H9 (cell line): ENCODE measurements around the gene SRGAP3. TPM values are rescaled to one million over a fixed set of nuclear protein-coding genes. Genes with fewer than 3 reads are reported as not detected.

Experiments
- DNase-seq: peaks from one replicate; pipeline ENCODE4 v3.0.0-alpha.2; 2017
- H2AFZ ChIP-seq: one replicate; pipeline ENCODE4 v1.6.1; 2013; ENCODE audit warnings: mild to moderate bottlenecking, low read length, control low read depth, moderate library complexity
- H2AK5ac ChIP-seq: 2 replicates; pipeline ENCODE4 v1.6.1; 2013; ENCODE audit warnings: low read length, control low read depth, mixed read lengths; ENCODE audit not compliant: insufficient read length
- H2BK120ac ChIP-seq: one replicate; pipeline ENCODE4 v1.6.1; 2013; ENCODE audit warnings: low read depth, mild to moderate bottlenecking, low read length, control low read depth, inconsistent platforms; ENCODE audit not compliant: poor library complexity, severe bottlenecking
- H2BK12ac ChIP-seq: 2 replicates; pipeline ENCODE4 v1.6.1; 2013; ENCODE audit warnings: low read length, control low read depth, mixed read lengths, low read depth; ENCODE audit not compliant: insufficient read length
- H2BK15ac ChIP-seq: 2 replicates; pipeline ENCODE4 v1.6.1; 2013; ENCODE audit warnings: low read depth, low read length, control low read depth
- H2BK20ac ChIP-seq: one replicate; pipeline ENCODE4 v1.6.1; 2013; ENCODE audit warnings: low read depth, mild to moderate bottlenecking, low read length, control low read depth, inconsistent platforms; ENCODE audit not compliant: poor library complexity, severe bottlenecking
- H2BK5ac ChIP-seq: 2 replicates; pipeline ENCODE4 v1.6.1; 2013; ENCODE audit warnings: low read length, control low read depth, mixed read lengths; ENCODE audit not compliant: insufficient read length
- H3K14ac ChIP-seq: 2 replicates; pipeline ENCODE4 v1.6.1; 2013; ENCODE audit warnings: low read length, control low read depth; ENCODE audit not compliant: insufficient read depth
- H3K18ac ChIP-seq: 2 replicates; pipeline ENCODE4 v1.6.1; 2013; ENCODE audit warnings: low read depth, mild to moderate bottlenecking, mixed read lengths, low read length, control low read depth; ENCODE audit not compliant: insufficient read length
- H3K23ac ChIP-seq: 2 replicates; pipeline ENCODE4 v1.6.1; 2013; ENCODE audit warnings: low read length, control low read depth, mixed read lengths, low read depth; ENCODE audit not compliant: insufficient read length
- H3K23me2 ChIP-seq: 2 replicates; pipeline ENCODE4 v1.6.1; 2013; ENCODE audit warnings: low read depth, mild to moderate bottlenecking, mixed read lengths, low read length, control low read depth; ENCODE audit not compliant: insufficient read length, poor library complexity, severe bottlenecking
- H3K27ac ChIP-seq: 2 replicates; pipeline ENCODE4 v1.5.1; 2013; ENCODE audit warnings: low read length, control low read depth, mixed read lengths, low read depth; ENCODE audit not compliant: insufficient read length
- H3K27me3 ChIP-seq: 2 replicates; pipeline ENCODE4 v1.6.1; 2013; ENCODE audit warnings: low read length, control low read depth, inconsistent platforms; ENCODE audit not compliant: insufficient read depth
- H3K4ac ChIP-seq: 2 replicates; pipeline ENCODE4 v1.6.1; 2013; ENCODE audit warnings: low read depth, mild to moderate bottlenecking, control low read depth, inconsistent platforms, low read length, moderate library complexity
- H3K4me1 ChIP-seq: 2 replicates; pipeline ENCODE4 v1.6.1; 2013; ENCODE audit warnings: low read length, control low read depth, inconsistent platforms; ENCODE audit not compliant: insufficient read depth
- H3K4me2 ChIP-seq: 2 replicates; pipeline ENCODE4 v1.6.1; 2013; ENCODE audit warnings: low read length, control low read depth, mixed read lengths; ENCODE audit not compliant: insufficient read length, insufficient read depth
- H3K56ac ChIP-seq: 2 replicates; pipeline ENCODE4 v1.6.1; 2013; ENCODE audit warnings: low read depth, mild to moderate bottlenecking, mixed read lengths, low read length, control low read depth; ENCODE audit not compliant: insufficient read length
- H3K79me1 ChIP-seq: 2 replicates; pipeline ENCODE4 v1.6.1; 2013; ENCODE audit warnings: low read depth, mild to moderate bottlenecking, moderate library complexity, low read length, control low read depth, inconsistent platforms; ENCODE audit not compliant: insufficient read depth, poor library complexity, severe bottlenecking
- H3K79me2 ChIP-seq: 2 replicates; pipeline ENCODE4 v1.6.1; 2013; ENCODE audit warnings: low read length, control low read depth, inconsistent platforms; ENCODE audit not compliant: insufficient read depth
- H3K9ac ChIP-seq: 2 replicates; pipeline ENCODE4 v1.6.1; 2013; ENCODE audit warnings: low read length, control low read depth, mixed read lengths; ENCODE audit not compliant: insufficient read length; ENCODE audit errors: extremely low read depth
- H3K9me3 ChIP-seq: one replicate; pipeline ENCODE4 v1.6.1; 2013; ENCODE audit warnings: low read depth, low read length, inconsistent platforms; ENCODE audit not compliant: control insufficient read depth
- H3T11ph ChIP-seq: one replicate; pipeline ENCODE4 v1.6.1; 2013; ENCODE audit warnings: mild to moderate bottlenecking, low read length, control low read depth, inconsistent platforms
- H4K20me1 ChIP-seq: one replicate; pipeline ENCODE4 v1.6.1; 2013; ENCODE audit not compliant: control insufficient read depth, insufficient read length, insufficient read depth
- H4K5ac ChIP-seq: 2 replicates; pipeline ENCODE4 v1.6.1; 2013; ENCODE audit warnings: low read depth, mild to moderate bottlenecking, mixed read lengths, low read length, control low read depth; ENCODE audit not compliant: insufficient read length
- H4K8ac ChIP-seq: replicated peaks from 2 replicates; pipeline ENCODE4 v1.6.1; 2013; ENCODE audit warnings: low read length, control low read depth, mixed read lengths, low read depth; ENCODE audit not compliant: insufficient read length
- H4K91ac ChIP-seq: 2 replicates; pipeline ENCODE4 v1.6.1; 2013; ENCODE audit warnings: low read depth, mild to moderate bottlenecking, moderate library complexity, mixed read lengths, low read length, control low read depth; ENCODE audit not compliant: insufficient read length
- H3K27ac Mint-ChIP-seq, 3 experiments: 2 replicates in 2 of 3; 3 replicates in 1 of 3; pipeline ENCODE4 v1.8.0; 2020 to 2021; ENCODE audit warnings: mixed read lengths in 3 of 3, mild to moderate bottlenecking in 1 of 3, moderate library complexity in 1 of 3
- H3K27me3 Mint-ChIP-seq: 2 replicates; pipeline ENCODE4 v1.8.0; 2021; ENCODE audit warnings: low read depth, mild to moderate bottlenecking, moderate library complexity, mixed read lengths
- H3K36me3 Mint-ChIP-seq, 3 experiments: 2 replicates in 2 of 3; 3 replicates in 1 of 3; pipeline ENCODE4 v1.8.0; 2020 to 2021; ENCODE audit warnings: low read depth in 3 of 3, mixed read lengths in 3 of 3; ENCODE audit not compliant: insufficient read depth in 1 of 3
- H3K4me1 Mint-ChIP-seq, 2 experiments: 2 replicates each; pipeline ENCODE4 v1.8.0; 2020; ENCODE audit warnings: mixed read lengths in 2 of 2
- H3K4me3 Mint-ChIP-seq, 2 experiments: 2 replicates in 1 of 2; 3 replicates in 1 of 2; pipeline ENCODE4 v1.8.0; 2020 to 2021; ENCODE audit warnings: mild to moderate bottlenecking in 2 of 2, mixed read lengths in 2 of 2, moderate library complexity in 1 of 2
- H3K9me3 Mint-ChIP-seq, 2 experiments: 2 replicates in 1 of 2; 3 replicates in 1 of 2; pipeline ENCODE4 v1.8.0; 2020; ENCODE audit warnings: mild to moderate bottlenecking in 2 of 2, mixed read lengths in 2 of 2, moderate library complexity in 1 of 2
- WGBS: extraction: QIAGEN DNeasy Blood & Tissue Kit; methylation state at CpG from one replicate; pipeline ENCODE4 v1.1.7; 2013; ENCODE audit warnings: missing lambda C conversion rate, low lambda C conversion rate, mixed read lengths; ENCODE audit not compliant: insufficient read length; ENCODE audit errors: extremely low coverage; 5-methylcytosine and 5-hydroxymethylcytosine counted together
- total RNA-seq: library from RNA; stranded (reverse); gene quantifications from 2 replicates; pipeline ENCODE4 v1.2.1, GENCODE V29; 2021
- TF ChIP-seq, protein P1 (sequence below): fragments of 200-600 bp; sonication (generic); conservative IDR thresholded peaks from 3 replicates; pipeline ENCODE4 v1.8.0; 2021; ENCODE audit warnings: antibody characterized with exemption, mild to moderate bottlenecking

SRGAP3 gene
- total RNA-seq, 1 experiment from 2014 or later: 3.4 TPM

DNA sequence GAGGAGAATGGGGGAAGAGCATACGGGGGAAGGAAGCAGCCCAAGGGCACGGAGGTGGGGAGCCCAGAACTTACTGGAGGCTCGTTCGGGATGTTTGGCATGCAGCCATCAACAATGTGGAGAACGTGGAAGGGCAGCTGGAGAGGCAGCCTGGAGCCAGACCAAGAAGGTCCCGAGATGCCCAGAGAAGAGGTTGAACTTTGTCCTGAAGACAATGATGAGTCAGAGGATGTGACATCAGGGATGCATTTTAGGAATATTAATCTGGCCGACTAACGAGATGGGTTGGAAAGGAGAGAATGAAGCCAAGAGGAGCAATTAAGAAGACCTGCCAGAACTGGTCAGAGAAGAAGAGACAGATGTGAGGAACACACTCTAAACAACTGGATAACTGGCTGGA lies 98.2 kb downstream of the SRGAP3 start:
- Histone ChIP-seq H3K23ac (no peak overlapping the region), H2BK20ac (no peak overlapping the region), H3K27me3 (no peaks in the 10 kb centered on the region), H4K8ac (no peak overlapping the region), H3K56ac (no peak overlapping the region), H2BK5ac (no peak overlapping the region), H3K4me1 (no peaks in the 10 kb centered on the region), H3K23me2 (no peaks in the 10 kb centered on the region), H2BK15ac (no peak overlapping the region), H3K79me1 (no peaks in the 10 kb centered on the region), H4K5ac (no peak overlapping the region), H2AK5ac (no peak overlapping the region), H3K27ac (no peak overlapping the region), H4K20me1 (no peaks in the 10 kb centered on the region), H3K9me3 (peaks cover 20% of the 10 kb centered on the region), H3K4me2 (no peak overlapping the region), H3K14ac (no peak overlapping the region), H3K9ac (no peak overlapping the region), H2BK12ac (no peak overlapping the region), H2BK120ac (no peak overlapping the region), H3K18ac (no peak overlapping the region), H3T11ph (no peak overlapping the region), H4K91ac (no peak overlapping the region), H3K79me2 (no peaks in the 10 kb centered on the region), H3K4ac (no peak overlapping the region), H2AFZ (no peak overlapping the region)
- no peak for DNase-seq
- Mint-ChIP-seq H3K4me1 (peaks cover 11 to 12% of the 10 kb centered on the region in 2 experiments), H3K27ac (no peak overlapping the region), H3K36me3 (peaks cover 5 to 18% (median 12%) of the 10 kb centered on the region in 3 experiments; a peak in 6 of 7 replicates), H3K27me3 (peaks cover 11% of the 10 kb centered on the region), H3K4me3 (no peak overlapping the region), H3K9me3 (peaks cover 17 to 18% of the 10 kb centered on the region in 2 experiments)
- WGBS: no CpG with 5 or more reads among the region's 8 CpGs
- TF ChIP-seq, protein P1, sequence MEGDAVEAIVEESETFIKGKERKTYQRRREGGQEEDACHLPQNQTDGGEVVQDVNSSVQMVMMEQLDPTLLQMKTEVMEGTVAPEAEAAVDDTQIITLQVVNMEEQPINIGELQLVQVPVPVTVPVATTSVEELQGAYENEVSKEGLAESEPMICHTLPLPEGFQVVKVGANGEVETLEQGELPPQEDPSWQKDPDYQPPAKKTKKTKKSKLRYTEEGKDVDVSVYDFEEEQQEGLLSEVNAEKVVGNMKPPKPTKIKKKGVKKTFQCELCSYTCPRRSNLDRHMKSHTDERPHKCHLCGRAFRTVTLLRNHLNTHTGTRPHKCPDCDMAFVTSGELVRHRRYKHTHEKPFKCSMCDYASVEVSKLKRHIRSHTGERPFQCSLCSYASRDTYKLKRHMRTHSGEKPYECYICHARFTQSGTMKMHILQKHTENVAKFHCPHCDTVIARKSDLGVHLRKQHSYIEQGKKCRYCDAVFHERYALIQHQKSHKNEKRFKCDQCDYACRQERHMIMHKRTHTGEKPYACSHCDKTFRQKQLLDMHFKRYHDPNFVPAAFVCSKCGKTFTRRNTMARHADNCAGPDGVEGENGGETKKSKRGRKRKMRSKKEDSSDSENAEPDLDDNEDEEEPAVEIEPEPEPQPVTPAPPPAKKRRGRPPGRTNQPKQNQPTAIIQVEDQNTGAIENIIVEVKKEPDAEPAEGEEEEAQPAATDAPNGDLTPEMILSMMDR: no peak
